Stomach (tissue), 9 donors: ENCODE data around the gene QTRT2. TPM values are rescaled to one million over a fixed set of nuclear protein-coding genes. Genes with fewer than 3 reads are reported as not detected.

Experiments
- DNase-seq, 2 donors: peaks; one replicate each; pipeline versions ENCODE4 v3.0.0 to v3.0.0-alpha.2; 2013 to 2019
- H3K27ac ChIP-seq, 5 donors: fragments of 200-600 bp in 4 of 5; sonication (generic) in 4 of 5; one replicate each; pipeline ENCODE4 v1.5.1; 2013 to 2019; ENCODE audit warnings: mild to moderate bottlenecking in 1 of 5, moderate library complexity in 1 of 5
- H3K27me3 ChIP-seq, 3 donors: fragments of 200-600 bp; sonication (generic); one replicate each; pipeline ENCODE4 v1.5.1; 2017 to 2019; ENCODE audit warnings: mixed run types in 1 of 3
- H3K36me3 ChIP-seq, 4 donors: fragments of 200-600 bp; sonication (generic); 1 replicate in 3 of 4; 2 replicates in 1 of 4; pipeline ENCODE4 v1.5.1; 2016 to 2019
- H3K4me1 ChIP-seq, 4 donors: fragments of 200-600 bp; sonication (generic); one replicate each; pipeline ENCODE4 v1.5.1; 2016 to 2019
- H3K4me3 ChIP-seq, 4 donors: fragments of 200-600 bp; sonication (generic) in 3 of 4; one replicate each; pipeline ENCODE4 v1.5.1; 2016 to 2019; ENCODE audit warnings: mild to moderate bottlenecking in 1 of 4
- H3K9me3 ChIP-seq, 4 donors: fragments of 200-600 bp; sonication (generic); one replicate each; pipeline ENCODE4 v1.5.1; 2016 to 2019
- CTCF ChIP-seq, 7 experiments: fragments of 450-650 bp in 4 of 7; fragments of 200-600 bp in 3 of 7; sonication (generic) in 3 of 7; IDR thresholded peaks; one replicate each; pipeline ENCODE4 v1.5.1; 2016 to 2019; ENCODE audit warnings: antibody characterized with exemption in 7 of 7, control low read depth in 2 of 7, mild to moderate bottlenecking in 1 of 7
- EP300 ChIP-seq: sonication (generic); formaldehyde crosslinking; IDR thresholded peaks from one replicate; pipeline ENCODE4 v1.6.1; 2017; ENCODE audit warnings: antibody characterized with exemption
- POLR2A ChIP-seq, 4 donors: fragments of 450-650 bp; IDR thresholded peaks; one replicate each; pipeline ENCODE4 v1.6.1; 2016; ENCODE audit warnings: antibody characterized with exemption in 4 of 4, control low read depth in 2 of 4, mild to moderate bottlenecking in 1 of 4, moderate library complexity in 1 of 4
- POLR2AphosphoS5 ChIP-seq, 3 donors: sonication (generic); formaldehyde crosslinking; IDR thresholded peaks; one replicate each; pipeline ENCODE4 v1.6.1; 2016; ENCODE audit warnings: antibody characterized with exemption in 3 of 3
- WGBS, 5 donors: extraction: QIAGEN DNeasy Blood & Tissue Kit in 3 of 5; methylation state at CpG; one replicate each; pipeline versions ENCODE4 v1.1.5 to v1.1.7; 2013 to 2018; 5-methylcytosine and 5-hydroxymethylcytosine counted together
- intact Hi-C: fragments of 100-400 bp; cut with DNase I; formaldehyde crosslinking; loops from one replicate; pipeline ENCODE4 v1.15.1; 2023; ENCODE audit warnings: low total_unique reads
- polyA plus RNA-seq, 3 donors: library from polyadenylated mRNA; stranded (reverse); fragments of 200-250 nt; gene quantifications; one replicate each; pipeline ENCODE4 v1.2.3, GENCODE V29; 2013
- total RNA-seq, 5 donors: library from RNA; depleted of rRNA; stranded (reverse); fragments of >200 nt; gene quantifications; one replicate each; pipeline versions ENCODE4 v1.1.0 to v1.2.3, GENCODE V29; 2014 to 2016
- donor health status: healthy with polysubstance abuse.
- donor health status: Bipolar disorder and iron deficiency.
- donor health status: healthy.

Gene QTRT2
- total and polyA plus RNA-seq, 8 donors = 4.8 to 61.3 (median 19.7) TPM

- H3K4me3 ChIP-seq = no peak overlapping the region
- no peaks in the 10 kb centered on the region for H3K4me1 ChIP-seq
- no peaks in the 10 kb centered on the region for H3K9me3 ChIP-seq
- 44 to 57% (median 50%) methylated on average over 2 of the region's 2 CpGs for WGBS, 5 donors
- no peak overlapping the region for H3K27ac ChIP-seq
- no peaks in the 10 kb centered on the region for H3K27me3 ChIP-seq
- DNase-seq = peak; percentile 30 to 54
- TF ChIP-seq CTCF (IDR thresholded peaks at IDR 0.05) (no peak), EP300 (no peak), POLR2AphosphoS5 (IDR thresholded peaks at IDR 0.05) (no peak), POLR2A (IDR thresholded peaks at IDR 0.05) (no peak)
- H3K36me3 ChIP-seq = peaks cover 0 to 5% (median 0%) of the 10 kb centered on the region in 4 donors
- intact Hi-C loops = no loop called here
These were observed 37.1 kb downstream of the QTRT2 start for GRCh38 chr3:114093596-114093995.

GRCh38 chr3:114095796-114096195, 39.3 kb downstream of the QTRT2 start:
- no peaks in the 10 kb centered on the region for H3K36me3 ChIP-seq
- no peaks in the 10 kb centered on the region for H3K27me3 ChIP-seq
- intact Hi-C loops = no loop called here
- WGBS, 5 donors = 63 to 72% (median 66%) methylated on average over 3 of the region's 3 CpGs
- no peak overlapping the region for H3K4me3 ChIP-seq
- no peak for DNase-seq
- H3K9me3 ChIP-seq = no peaks in the 10 kb centered on the region
- no peak overlapping the region for H3K27ac ChIP-seq
- no peaks in the 10 kb centered on the region for H3K4me1 ChIP-seq
- TF ChIP-seq CTCF (IDR thresholded peaks at IDR 0.05) (no peak), EP300 (no peak), POLR2AphosphoS5 (IDR thresholded peaks at IDR 0.05) (no peak), POLR2A (IDR thresholded peaks at IDR 0.05) (no peak)

GRCh38 chr3:114101101-114101500, 44.6 kb downstream of the QTRT2 start:
- Histone ChIP-seq H3K27me3 (no peaks in the 10 kb centered on the region), H3K36me3 (no peaks in the 10 kb centered on the region), H3K27ac (no peak overlapping the region), H3K4me1 (no peaks in the 10 kb centered on the region), H3K4me3 (no peak overlapping the region), H3K9me3 (no peaks in the 10 kb centered on the region)
- 37 to 61% (median 50%) methylated on average over 1 of the region's 1 CpG for WGBS, 5 donors
- DNase-seq = no peak
- intact Hi-C loops = no loop called here
- TF ChIP-seq CTCF (IDR thresholded peaks at IDR 0.05) (no peak), POLR2AphosphoS5 (IDR thresholded peaks at IDR 0.05) (no peak), POLR2A (IDR thresholded peaks at IDR 0.05) (no peak), EP300 (no peak)

DNA sequence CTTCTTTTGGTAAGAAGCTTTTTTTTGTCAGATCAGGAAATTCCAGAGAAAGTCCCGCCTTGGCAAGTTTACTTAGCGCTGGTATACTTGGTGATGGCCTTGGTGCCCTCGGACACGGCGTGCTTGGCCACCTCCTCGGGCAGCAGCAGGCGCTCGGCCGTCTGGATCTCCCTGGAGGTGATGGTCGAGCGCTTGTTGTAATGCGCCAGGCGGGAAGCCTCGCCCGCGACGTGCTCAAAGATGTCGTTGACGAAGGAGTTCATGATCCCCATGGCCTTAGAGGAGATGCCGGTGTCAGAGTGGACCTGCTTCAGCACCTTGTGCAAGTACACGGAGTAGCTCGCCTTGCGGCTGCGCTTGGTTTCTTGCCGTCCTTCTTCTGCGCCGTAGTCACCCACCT, 46.6 kb downstream of the QTRT2 start:
- Histone ChIP-seq H3K4me3 (no peak overlapping the region), H3K27ac (no peak overlapping the region), H3K36me3 (no peaks in the 10 kb centered on the region), H3K27me3 (no peaks in the 10 kb centered on the region), H3K4me1 (no peaks in the 10 kb centered on the region), H3K9me3 (no peaks in the 10 kb centered on the region)
- WGBS, 5 donors = 89 to 93% (median 92%) methylated on average over 27 of the region's 27 CpGs
- intact Hi-C loops = no loop called here
- DNase-seq = no peak
- TF ChIP-seq EP300 (no peak), POLR2A (IDR thresholded peaks at IDR 0.05) (no peak), POLR2AphosphoS5 (IDR thresholded peaks at IDR 0.05) (no peak), CTCF (IDR thresholded peaks at IDR 0.05) (no peak)
